ENCODE results near the gene ZP2. TPM values are rescaled to one million over a fixed set of nuclear protein-coding genes. Genes with fewer than 3 reads are reported as not detected.

Gene ZP2
- total RNA-seq, 1 experiment from 2014 or later, result not detected

GRCh38 chr16:21169249-21169981 is 42.0 kb downstream of the ZP2 start:
- Histone ChIP-seq H2AFZ (no peak overlapping the region), H3K36me3 (ENCODE audit: low read depth) (peaks cover 26% of the 10 kb centered on the region), H3K27ac (no peak overlapping the region), H3K9me2 (ENCODE audit: insufficient read depth) (no peaks in the 10 kb centered on the region), H3K9me3 (ENCODE audit: insufficient read depth, low read depth) (no peaks in the 10 kb centered on the region), H3F3A (ENCODE audit: insufficient read depth, low read depth) (no peaks in the 10 kb centered on the region; the same call in 1 of the 2 replicates), H4K20me1 (ENCODE audit: insufficient read depth) (no peaks in the 10 kb centered on the region), H3K4me3 (no peak overlapping the region), H3K27me3 (ENCODE audit: insufficient read depth, low read depth) (no peaks in the 10 kb centered on the region), H3K4me1 (replicated peaks; ENCODE audit: insufficient read depth) (no peaks in the 10 kb centered on the region), H3K79me2 (ENCODE audit: low read depth) (0 out of 2 replicates have a peak, but pooled peaks cover 3% of the 10 kb centered on the region), H3K4me2 (no peak overlapping the region)
- CTCF ChIA-PET, result interaction anchor here (0.5 kb wide), 1 partner anchor 72 kb away, joined by 3 read pairs; no protein-coding TSS in a partner anchor
- intact Hi-C loops (cut with micrococcal nuclease; ENCODE audit: unreplicated experiment), result no loop called here
- TF ChIP-seq CTCF (conservative IDR thresholded peaks at IDR 0.05) (no peak), EZH2 (IDR thresholded peaks at IDR 0.05; ENCODE audit: low read depth) (no peak)
- BruUV-seq (replicated peaks), result no TSS peak
- POLR2A ChIA-PET (ENCODE audit: unreplicated experiment), result interaction anchor here (0.6 kb wide), 1 partner anchor 16 kb away, joined by 11 read pairs; no protein-coding TSS in a partner anchor
- DNase-seq, result peak in 1 of 2 experiments; percentile 61

GRCh38 chr16:21167929-21168602 is 43.3 kb downstream of the ZP2 start:
- H3K36me3 ChIP-seq (ENCODE audit: low read depth), result peaks cover 23% of the 10 kb centered on the region
- no peaks in the 10 kb centered on the region for H3K27me3 ChIP-seq (ENCODE audit: insufficient read depth, low read depth)
- H3F3A ChIP-seq (ENCODE audit: insufficient read depth, low read depth), result no peaks in the 10 kb centered on the region; the same call in 1 of the 2 replicates
- H3K4me2 ChIP-seq, result no peak overlapping the region
- intact Hi-C loops (cut with micrococcal nuclease; ENCODE audit: unreplicated experiment), result no loop called here
- H3K79me2 ChIP-seq (ENCODE audit: low read depth), result 0 out of 2 replicates have a peak, but pooled peaks cover 3% of the 10 kb centered on the region
- H3K4me1 ChIP-seq (replicated peaks; ENCODE audit: insufficient read depth), result no peaks in the 10 kb centered on the region
- H3K4me3 ChIP-seq, result no peak overlapping the region
- H4K20me1 ChIP-seq (ENCODE audit: insufficient read depth), result no peaks in the 10 kb centered on the region
- no peaks in the 10 kb centered on the region for H3K9me3 ChIP-seq (ENCODE audit: insufficient read depth, low read depth)
- no peak overlapping the region for H3K27ac ChIP-seq
- H3K9me2 ChIP-seq (ENCODE audit: insufficient read depth), result no peaks in the 10 kb centered on the region
- CTCF ChIA-PET, result interaction anchor here (1.6 kb wide), 1 partner anchor 133 kb away, joined by 5 read pairs; no protein-coding TSS in a partner anchor
- BruUV-seq (replicated peaks), result no TSS peak
- DNase-seq, result no peak
- POLR2A ChIA-PET (ENCODE audit: unreplicated experiment), result interaction anchor here (0.6 kb wide), 1 partner anchor 1043 kb away, joined by 3 read pairs; no protein-coding TSS in a partner anchor
- TF ChIP-seq CTCF (conservative IDR thresholded peaks at IDR 0.05), result no peak
- no peak for TF ChIP-seq EZH2 (IDR thresholded peaks at IDR 0.05; ENCODE audit: low read depth)
- no peak overlapping the region for H2AFZ ChIP-seq

GRCh38 chr16:21167360-21167759 is 44.0 kb downstream of the ZP2 start:
- Histone ChIP-seq H3K36me3 (ENCODE audit: low read depth) (peaks cover 27% of the 10 kb centered on the region), H3K9me3 (ENCODE audit: insufficient read depth, low read depth) (no peaks in the 10 kb centered on the region), H3K4me2 (no peak overlapping the region), H3K4me1 (replicated peaks; ENCODE audit: insufficient read depth) (no peaks in the 10 kb centered on the region), H4K20me1 (ENCODE audit: insufficient read depth) (no peaks in the 10 kb centered on the region), H3K4me3 (no peak overlapping the region), H3K9me2 (ENCODE audit: insufficient read depth) (no peaks in the 10 kb centered on the region), H3F3A (ENCODE audit: insufficient read depth, low read depth) (no peaks in the 10 kb centered on the region; the same call in 1 of the 2 replicates), H3K27me3 (ENCODE audit: insufficient read depth, low read depth) (no peaks in the 10 kb centered on the region), H2AFZ (no peak overlapping the region), H3K27ac (peak overlapping the region; percentile 18; the same call in 1 of the 2 replicates), H3K79me2 (ENCODE audit: low read depth) (0 out of 2 replicates have a peak, but pooled peaks cover 3% of the 10 kb centered on the region)
- TF ChIP-seq CTCF (conservative IDR thresholded peaks at IDR 0.05) (no peak), EZH2 (IDR thresholded peaks at IDR 0.05; ENCODE audit: low read depth) (no peak)
- CTCF ChIA-PET, result interaction anchor here (1.0 to 1.6 kb wide), 2 partner anchors 8 to 134 kb away, joined by 4 to 5 read pairs; no protein-coding TSS in a partner anchor
- DNase-seq, result peak; percentile 60 to 64
- intact Hi-C loops (cut with micrococcal nuclease; ENCODE audit: unreplicated experiment), result no loop called here
- no TSS peak for BruUV-seq (replicated peaks)
- POLR2A ChIA-PET (ENCODE audit: unreplicated experiment), result no interaction called here
